GM10248 (cell line): Measurements from ENCODE around the gene DACT1.

Experiments
- CTCF ChIA-PET: fragments of 300-600 bp; sonication (Branson Sonifier 250); formaldehyde crosslinking; extraction: SDS; loops from one replicate; lab custom pipeline; 2021; ENCODE audit warnings: antibody characterized with exemption; lab: Yijun Ruan, JAX
- POLR2A ChIA-PET: fragments of 350-650 bp; sonication (Branson Sonifier 250); formaldehyde crosslinking; extraction: SDS; loops from one replicate; lab custom pipeline; 2020; ENCODE audit warnings: antibody characterized with exemption; lab: Yijun Ruan, JAX
- DNase-seq: peaks from one replicate; pipeline ENCODE4 v3.0.0; 2012; ENCODE audit errors: extremely low spot score
- CTCF ChIP-seq: IDR thresholded peaks from 2 replicates; pipeline ENCODE4 v1.5.1; 2012; ENCODE audit warnings: mild to moderate bottlenecking, low read depth; ENCODE audit errors: extremely low read depth, missing control alignments, control extremely low read depth

The DACT1 gene

GRCh38 chr14:58635091-58635830 is 2.5 kb upstream of the DACT1 start:
- ChIA-PET CTCF (interaction anchor here (0.8 to 1.8 kb wide), 9 partner anchors 8 to 420 kb away, joined by 3 to 6 read pairs (median 3); no protein-coding TSS in a partner anchor), POLR2A (interaction anchor here (0.6 kb wide), 1 partner anchor 23 kb away, joined by 3 read pairs; no protein-coding TSS in a partner anchor)
- TF ChIP-seq CTCF, result no peak
- peak; percentile 29 for DNase-seq

GRCh38 chr14:58636129-58636528 is 1.6 kb upstream of the DACT1 start:
- TF ChIP-seq CTCF, result no peak
- DNase-seq, result no peak
- POLR2A ChIA-PET, result no interaction called here
- CTCF ChIA-PET, result interaction anchor here (0.9 to 3.1 kb wide), 8 partner anchors 14 to 419 kb away, joined by 3 to 14 read pairs (median 4); no protein-coding TSS in a partner anchor

- ChIA-PET POLR2A (no interaction called here), CTCF (interaction anchor here (1.1 to 3.1 kb wide), 4 partner anchors 13 to 136 kb away, joined by 3 to 14 read pairs (median 4); no protein-coding TSS in a partner anchor)
- DNase-seq, result peak; percentile 16
- no peak for TF ChIP-seq CTCF
Observed at GRCh38 chr14:58637040-58637390, 747 bp upstream of the DACT1 start.

GRCh38 chr14:58638231-58639197 is 752 bp downstream of the DACT1 start:
- CTCF ChIA-PET, result interaction anchor here (0.7 to 3.1 kb wide), 10 partner anchors 8 to 486 kb away, joined by 3 to 14 read pairs (median 4); no protein-coding TSS in a partner anchor
- TF ChIP-seq CTCF, result no peak
- POLR2A ChIA-PET, result no interaction called here
- DNase-seq, result peak; percentile 39

- CTCF ChIA-PET, result interaction anchor here (0.7 to 3.1 kb wide), 10 partner anchors 9 to 485 kb away, joined by 3 to 14 read pairs (median 4); no protein-coding TSS in a partner anchor
- no peak for DNase-seq
- TF ChIP-seq CTCF, result no peak
- POLR2A ChIA-PET, result no interaction called here
Observed at GRCh38 chr14:58639198-58639565, 1.4 kb downstream of the DACT1 start.
